SK-N-SH (cell line): ENCODE results near the gene BBOX1. TPM values are rescaled to one million over a fixed set of nuclear protein-coding genes. Genes with fewer than 3 reads are reported as not detected.

Experiments used
- CTCF ChIA-PET: fragments of 300-600, 350-600 bp; formaldehyde crosslinking; extraction: SDS; loops from one replicate; lab custom pipeline; 2021; lab: Yijun Ruan, JAX
- POLR2A ChIA-PET: fragments of 350-600 bp; sonication (Branson Sonifier 250); formaldehyde crosslinking; extraction: SDS; loops from one replicate; lab custom pipeline; 2020; ENCODE audit warnings: antibody characterized with exemption, inconsistent platforms; lab: Yijun Ruan, JAX
- DNase-seq: peaks from one replicate; pipeline ENCODE4 v3.0.0; 2012
- H2AFZ ChIP-seq: fragments of 200-600 bp; sonication (generic); 2 replicates; pipeline ENCODE4 v1.8.1; 2016; ENCODE audit warnings: antibody characterized with exemption, mild to moderate bottlenecking, low read depth
- H3F3A ChIP-seq: fragments of 200-600 bp; sonication (generic); replicated peaks from 2 replicates; pipeline ENCODE3; 2016; ENCODE audit warnings: antibody characterized with exemption, mild to moderate bottlenecking; ENCODE audit not compliant: insufficient read depth
- H3K27ac ChIP-seq, 2 experiments: fragments of 200-500 bp in 1 of 2; fragments of 200-600 bp in 1 of 2; sonication (Bioruptor generic) in 1 of 2; sonication (generic), shearing (Covaris generic) in 1 of 2; 2 replicates each; pipeline versions ENCODE4 v1.5.1 to v1.6.1; 2014 to 2016; ENCODE audit warnings: low read depth in 2 of 2, inconsistent platforms in 1 of 2, low read length in 1 of 2, mild to moderate bottlenecking in 1 of 2, mixed read lengths in 1 of 2
- H3K27me3 ChIP-seq: fragments of 200-600 bp; sonication (generic), shearing (Covaris generic); 2 replicates; pipeline ENCODE4 v1.6.1; 2016; ENCODE audit warnings: mixed run types; ENCODE audit not compliant: insufficient read depth
- H3K36me3 ChIP-seq, 2 experiments: fragments of 200-500 bp in 1 of 2; fragments of 200-600 bp in 1 of 2; sonication (Bioruptor generic) in 1 of 2; sonication (generic) in 1 of 2; replicated peaks in 1 of 2; 2 replicates each; pipeline versions ENCODE3 to v1.5.1; 2014 to 2016; ENCODE audit warnings: low read length in 1 of 2, mild to moderate bottlenecking in 1 of 2; ENCODE audit not compliant: insufficient read depth in 2 of 2, control insufficient read depth in 1 of 2
- H3K4me1 ChIP-seq, 2 experiments: fragments of 200-500 bp in 1 of 2; fragments of 200-600 bp in 1 of 2; sonication (Bioruptor generic) in 1 of 2; sonication (generic), shearing (Covaris generic) in 1 of 2; 2 replicates each; pipeline versions ENCODE4 v1.5.1 to v1.6.1; 2014 to 2016; ENCODE audit warnings: low read depth in 1 of 2, low read length in 1 of 2, mixed run types in 1 of 2; ENCODE audit not compliant: insufficient read depth in 2 of 2, control insufficient read depth in 1 of 2
- H3K4me2 ChIP-seq: fragments of 200-600 bp; sonication (generic), shearing (Covaris generic); 2 replicates; pipeline ENCODE4 v1.6.1; 2017; ENCODE audit warnings: mixed run types
- H3K4me3 ChIP-seq, 2 experiments: fragments of 200-500 bp in 1 of 2; fragments of 200-600 bp in 1 of 2; sonication (Bioruptor generic) in 1 of 2; sonication (generic), shearing (Covaris generic) in 1 of 2; 2 replicates each; pipeline versions ENCODE4 v1.5.1 to v1.8.1; 2014 to 2016; ENCODE audit warnings: low read depth in 2 of 2, inconsistent platforms in 1 of 2, low read length in 1 of 2, mild to moderate bottlenecking in 1 of 2, mixed read lengths in 1 of 2, moderate library complexity in 1 of 2
- H3K79me2 ChIP-seq: fragments of 200-600 bp; sonication (generic); 2 replicates; pipeline ENCODE4 v1.8.1; 2017; ENCODE audit warnings: mild to moderate bottlenecking; ENCODE audit not compliant: insufficient read depth
- H3K9ac ChIP-seq: fragments of 200-600 bp; sonication (generic); 2 replicates; pipeline ENCODE4 v1.6.1; 2017; ENCODE audit warnings: mixed run types
- H3K9me2 ChIP-seq: fragments of 200-600 bp; sonication (generic); 2 replicates; pipeline ENCODE4 v1.6.1; 2017; ENCODE audit warnings: mixed run types
- H3K9me3 ChIP-seq: fragments of 200-600 bp; sonication (generic); 2 replicates; pipeline ENCODE4 v1.6.1; 2017; ENCODE audit warnings: mixed run types, mild to moderate bottlenecking, moderate library complexity
- H4K20me1 ChIP-seq: fragments of 200-600 bp; sonication (generic); 2 replicates; pipeline ENCODE4 v1.6.1; 2017; ENCODE audit warnings: mild to moderate bottlenecking, mixed run types; ENCODE audit not compliant: insufficient read depth
- CHD2 ChIP-seq: fragments of 150-350 bp; IDR thresholded peaks from 2 replicates; pipeline ENCODE4 v1.6.1; 2018; ENCODE audit warnings: low read length; ENCODE audit not compliant: partially characterized antibody
- EP300 ChIP-seq, 2 experiments: IDR thresholded peaks; 2 replicates each; pipeline versions ENCODE4 v1.4.0 to v1.6.1; 2012; ENCODE audit warnings: borderline replicate concordance in 1 of 2, low read depth in 1 of 2, low read length in 1 of 2
- FOSL2 ChIP-seq: IDR thresholded peaks from 2 replicates; pipeline ENCODE4 v1.4.0; 2012; ENCODE audit warnings: low read depth, mild to moderate bottlenecking, moderate library complexity, borderline replicate concordance
- FOXJ3 ChIP-seq: sonication (generic); formaldehyde crosslinking; IDR thresholded peaks from 2 replicates; pipeline ENCODE4 v1.5.1; 2020; ENCODE audit warnings: mild to moderate bottlenecking, missing genetic modification reagents
- GABPA ChIP-seq: IDR thresholded peaks from 2 replicates; pipeline ENCODE4 v1.4.0; 2012; ENCODE audit warnings: low read depth, mild to moderate bottlenecking
- JUND ChIP-seq: IDR thresholded peaks from 2 replicates; pipeline ENCODE4 v1.4.0; 2012
- MEF2A ChIP-seq: IDR thresholded peaks from 2 replicates; pipeline ENCODE4 v1.4.0; 2012; ENCODE audit warnings: low read depth, borderline replicate concordance
- MXI1 ChIP-seq: IDR thresholded peaks from 2 replicates; pipeline ENCODE4 v1.6.1; 2012; ENCODE audit warnings: mild to moderate bottlenecking, low read depth, low read length, improper control_type of control experiment
- NFIC ChIP-seq: IDR thresholded peaks from 2 replicates; pipeline ENCODE4 v1.4.0; 2012; ENCODE audit warnings: borderline replicate concordance
- POLR2AphosphoS5 ChIP-seq: IDR thresholded peaks from 2 replicates; pipeline ENCODE4 v1.6.1; 2012; ENCODE audit warnings: low read depth, low read length
- RCOR1 ChIP-seq: fragments of 150-350 bp; IDR thresholded peaks from 2 replicates; pipeline ENCODE4 v1.6.1; 2017; ENCODE audit warnings: antibody characterized with exemption, low read length
- REST ChIP-seq: IDR thresholded peaks from 2 replicates; pipeline ENCODE4 v1.6.1; 2012; ENCODE audit warnings: mild to moderate bottlenecking, low read depth, low read length, moderate library complexity
- SIN3A ChIP-seq: IDR thresholded peaks from 2 replicates; pipeline ENCODE4 v1.6.1; 2012; ENCODE audit warnings: low read depth, mild to moderate bottlenecking, low read length, moderate library complexity, borderline replicate concordance
- SMC3 ChIP-seq: IDR thresholded peaks from 2 replicates; pipeline ENCODE4 v1.6.1; 2012; ENCODE audit warnings: low read depth, low read length, improper control_type of control experiment
- TAF1 ChIP-seq: IDR thresholded peaks from 2 replicates; pipeline ENCODE4 v1.6.1; 2012; ENCODE audit warnings: low read depth, mild to moderate bottlenecking, low read length, moderate library complexity, borderline replicate concordance
- TEAD4 ChIP-seq: IDR thresholded peaks from 2 replicates; pipeline ENCODE4 v1.4.0; 2012; ENCODE audit warnings: mild to moderate bottlenecking, borderline replicate concordance; ENCODE audit not compliant: insufficient read depth
- WGBS: methylation state at CpG from one replicate; pipeline ENCODE4 v1.1.6; 2017; ENCODE audit warnings: low lambda C conversion rate; 5-methylcytosine and 5-hydroxymethylcytosine counted together
- polyA plus RNA-seq, 3 experiments: library from polyadenylated mRNA; depleted of rRNA; stranded (reverse); fragments of >200 nt; gene quantifications; 2 replicates each; pipeline ENCODE4 v1.2.3, GENCODE V29; 2012
- TF ChIP-seq, protein P1 (sequence below): IDR thresholded peaks from 2 replicates; pipeline ENCODE4 v1.4.0; 2012; ENCODE audit warnings: low read depth, borderline replicate concordance
- TF ChIP-seq, protein P2 (sequence below): IDR thresholded peaks from 2 replicates; pipeline ENCODE4; 2012

The BBOX1 gene
- polyA plus RNA-seq, 1 of the 3 experiments (the other 2 are of a cell fraction) = 0.02 TPM

DNA sequence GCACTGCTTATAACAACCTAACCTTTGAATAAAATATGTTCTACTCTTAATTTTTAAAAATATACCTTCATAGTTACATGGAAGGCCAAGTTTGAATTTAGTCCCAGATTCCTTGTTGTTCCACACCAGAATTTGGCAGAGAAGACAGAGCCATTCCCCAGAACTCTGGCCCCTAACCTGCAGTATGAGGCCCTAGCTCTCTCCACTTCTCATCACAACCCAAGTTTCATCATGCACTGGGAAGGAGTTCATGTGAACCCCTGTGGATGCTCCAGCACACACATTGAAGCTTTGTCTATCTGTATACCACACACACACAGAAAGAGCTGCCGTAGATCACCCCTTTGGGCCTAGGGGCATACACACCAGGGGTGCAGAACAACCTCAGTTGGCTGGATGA, 10.6 kb upstream of the BBOX1 start:
- H3K9ac ChIP-seq = no peak overlapping the region
- no peak overlapping the region for H3K27ac ChIP-seq
- no peaks in the 10 kb centered on the region for H3K9me2 ChIP-seq
- no peaks in the 10 kb centered on the region for H3F3A ChIP-seq
- H3K4me1 ChIP-seq = no peaks in the 10 kb centered on the region; a peak in 1 of 4 replicates
- CTCF ChIA-PET = no interaction called here
- TF ChIP-seq SIN3A (no peak), FOXJ3 (CRISPR knock-in tag) (no peak), REST (no peak), FOSL2 (no peak), MEF2A (no peak), TEAD4 (no peak), POLR2AphosphoS5 (no peak), EP300 (IDR thresholded peaks at IDR 0.05; ENCODE audit: borderline replicate concordance in 1 of 2, low read depth in 1 of 2, low read length in 1 of 2) (no peak), RCOR1 (no peak), NFIC (no peak), GABPA (no peak), MXI1 (no peak), JUND (no peak), SMC3 (no peak), TAF1 (no peak), CHD2 (no peak)
- TF ChIP-seq, protein P1, sequence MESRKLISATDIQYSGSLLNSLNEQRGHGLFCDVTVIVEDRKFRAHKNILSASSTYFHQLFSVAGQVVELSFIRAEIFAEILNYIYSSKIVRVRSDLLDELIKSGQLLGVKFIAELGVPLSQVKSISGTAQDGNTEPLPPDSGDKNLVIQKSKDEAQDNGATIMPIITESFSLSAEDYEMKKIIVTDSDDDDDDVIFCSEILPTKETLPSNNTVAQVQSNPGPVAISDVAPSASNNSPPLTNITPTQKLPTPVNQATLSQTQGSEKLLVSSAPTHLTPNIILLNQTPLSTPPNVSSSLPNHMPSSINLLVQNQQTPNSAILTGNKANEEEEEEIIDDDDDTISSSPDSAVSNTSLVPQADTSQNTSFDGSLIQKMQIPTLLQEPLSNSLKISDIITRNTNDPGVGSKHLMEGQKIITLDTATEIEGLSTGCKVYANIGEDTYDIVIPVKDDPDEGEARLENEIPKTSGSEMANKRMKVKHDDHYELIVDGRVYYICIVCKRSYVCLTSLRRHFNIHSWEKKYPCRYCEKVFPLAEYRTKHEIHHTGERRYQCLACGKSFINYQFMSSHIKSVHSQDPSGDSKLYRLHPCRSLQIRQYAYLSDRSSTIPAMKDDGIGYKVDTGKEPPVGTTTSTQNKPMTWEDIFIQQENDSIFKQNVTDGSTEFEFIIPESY = no peak
- TF ChIP-seq, protein P2, sequence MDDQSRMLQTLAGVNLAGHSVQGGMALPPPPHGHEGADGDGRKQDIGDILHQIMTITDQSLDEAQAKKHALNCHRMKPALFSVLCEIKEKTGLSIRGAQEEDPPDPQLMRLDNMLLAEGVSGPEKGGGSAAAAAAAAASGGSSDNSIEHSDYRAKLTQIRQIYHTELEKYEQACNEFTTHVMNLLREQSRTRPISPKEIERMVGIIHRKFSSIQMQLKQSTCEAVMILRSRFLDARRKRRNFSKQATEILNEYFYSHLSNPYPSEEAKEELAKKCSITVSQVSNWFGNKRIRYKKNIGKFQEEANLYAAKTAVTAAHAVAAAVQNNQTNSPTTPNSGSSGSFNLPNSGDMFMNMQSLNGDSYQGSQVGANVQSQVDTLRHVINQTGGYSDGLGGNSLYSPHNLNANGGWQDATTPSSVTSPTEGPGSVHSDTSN = no peak
- H3K27me3 ChIP-seq = no peaks in the 10 kb centered on the region
- no peaks in the 10 kb centered on the region for H3K9me3 ChIP-seq
- H3K4me3 ChIP-seq = no peak overlapping the region
- no peaks in the 10 kb centered on the region for H3K79me2 ChIP-seq
- POLR2A ChIA-PET = no interaction called here
- no peaks in the 10 kb centered on the region for H4K20me1 ChIP-seq
- H2AFZ ChIP-seq = no peak overlapping the region
- no peak for DNase-seq
- no peak overlapping the region for H3K4me2 ChIP-seq
- no peaks in the 10 kb centered on the region for H3K36me3 ChIP-seq
- WGBS = no CpG with 5 or more reads among the region's 1 CpG
